ENCODE data around the gene GART.
A peak's percentile ranks its signal among the peaks of the same experiment; 100 is the strongest.

DNA sequence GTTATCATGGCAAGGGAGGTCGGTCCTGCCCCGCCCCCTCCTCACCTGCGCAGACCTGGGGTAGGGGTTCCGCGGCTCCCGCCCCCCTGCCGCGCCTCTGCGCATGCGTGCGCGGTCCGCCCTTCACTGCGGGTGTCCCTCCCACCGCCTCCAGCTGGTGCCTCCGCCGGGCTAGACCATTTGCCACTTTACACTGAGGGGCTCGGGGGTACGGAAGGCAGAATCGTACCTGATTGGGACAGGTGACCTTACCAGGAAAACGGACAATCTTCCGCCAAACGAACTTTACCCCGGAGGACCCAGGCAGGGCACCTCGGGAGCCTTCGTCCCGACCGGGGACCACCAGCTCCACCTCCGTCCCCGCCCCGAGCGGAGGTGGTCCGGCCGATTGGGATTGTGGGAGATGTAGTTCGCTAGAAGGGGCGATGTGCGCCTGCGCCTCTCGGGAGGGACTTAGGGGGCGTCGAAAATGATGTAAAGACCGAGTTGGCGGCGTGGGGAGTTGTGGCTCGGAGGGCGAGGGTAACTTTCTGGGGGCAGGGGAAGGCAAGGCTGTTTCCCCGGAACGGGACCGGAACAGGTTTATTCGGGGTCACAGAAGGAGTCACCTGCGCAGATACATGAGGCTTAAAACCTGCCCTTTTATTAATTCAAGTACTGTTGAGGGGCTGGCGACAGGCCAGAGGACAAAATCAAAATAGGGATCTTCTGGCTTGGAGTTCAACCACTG is 50.4 kb downstream of the GART start, which contains the start of gene DNAJC28:
- TF ChIP-seq, protein P1, sequence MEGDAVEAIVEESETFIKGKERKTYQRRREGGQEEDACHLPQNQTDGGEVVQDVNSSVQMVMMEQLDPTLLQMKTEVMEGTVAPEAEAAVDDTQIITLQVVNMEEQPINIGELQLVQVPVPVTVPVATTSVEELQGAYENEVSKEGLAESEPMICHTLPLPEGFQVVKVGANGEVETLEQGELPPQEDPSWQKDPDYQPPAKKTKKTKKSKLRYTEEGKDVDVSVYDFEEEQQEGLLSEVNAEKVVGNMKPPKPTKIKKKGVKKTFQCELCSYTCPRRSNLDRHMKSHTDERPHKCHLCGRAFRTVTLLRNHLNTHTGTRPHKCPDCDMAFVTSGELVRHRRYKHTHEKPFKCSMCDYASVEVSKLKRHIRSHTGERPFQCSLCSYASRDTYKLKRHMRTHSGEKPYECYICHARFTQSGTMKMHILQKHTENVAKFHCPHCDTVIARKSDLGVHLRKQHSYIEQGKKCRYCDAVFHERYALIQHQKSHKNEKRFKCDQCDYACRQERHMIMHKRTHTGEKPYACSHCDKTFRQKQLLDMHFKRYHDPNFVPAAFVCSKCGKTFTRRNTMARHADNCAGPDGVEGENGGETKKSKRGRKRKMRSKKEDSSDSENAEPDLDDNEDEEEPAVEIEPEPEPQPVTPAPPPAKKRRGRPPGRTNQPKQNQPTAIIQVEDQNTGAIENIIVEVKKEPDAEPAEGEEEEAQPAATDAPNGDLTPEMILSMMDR (IDR thresholded peaks at IDR 0.05) = peak in 1 of 6 experiments; percentile 9
- TF ChIP-seq POLR2A (IDR thresholded peaks at IDR 0.05) = peak in 2 of 4 donors; percentile 24 to 46

Data from esophagus squamous epithelium (tissue), 4 donors.